ENCODE results near the gene ARHGAP6.

GRCh38 chrX:11241720-11242119 is 424.0 kb downstream of the ARHGAP6 start:
- TF ChIP-seq POLR2A (IDR thresholded peaks at IDR 0.05), result no peak
- no peak for TF ChIP-seq CTCF (IDR thresholded peaks at IDR 0.05)

All from ovary (tissue), 3 donors.